Ishikawa (cell line): ENCODE results near the gene PEX11B.

ENCODE experiments used
- CEBPB ChIP-seq: IDR thresholded peaks from 2 replicates; pipeline ENCODE4 v1.6.1; 2012
- CREB1 ChIP-seq: IDR thresholded peaks from 2 replicates; pipeline ENCODE4 v1.6.1; 2012; ENCODE audit warnings: low read depth
- EGR1 ChIP-seq: IDR thresholded peaks from 2 replicates; pipeline ENCODE4 v1.6.1; 2012
- EP300 ChIP-seq: IDR thresholded peaks from 2 replicates; pipeline ENCODE4 v1.6.1; 2012; ENCODE audit warnings: borderline replicate concordance
- FOXM1 ChIP-seq: IDR thresholded peaks from 2 replicates; pipeline ENCODE4 v1.6.1; 2012; ENCODE audit warnings: low read depth, borderline replicate concordance
- MAX ChIP-seq: IDR thresholded peaks from 2 replicates; pipeline ENCODE4 v1.6.1; 2012
- NFIC ChIP-seq: IDR thresholded peaks from 2 replicates; pipeline ENCODE4 v1.6.1; 2012
- RAD21 ChIP-seq: IDR thresholded peaks from 2 replicates; pipeline ENCODE4 v1.6.1; 2012; ENCODE audit warnings: low read depth
- REST ChIP-seq: IDR thresholded peaks from 2 replicates; pipeline ENCODE4 v1.6.1; 2012; ENCODE audit warnings: low read depth, mild to moderate bottlenecking
- TAF1 ChIP-seq: IDR thresholded peaks from 2 replicates; pipeline ENCODE4 v1.6.1; 2012; ENCODE audit warnings: low read depth, mild to moderate bottlenecking
- TCF12 ChIP-seq: IDR thresholded peaks from 2 replicates; pipeline ENCODE4 v1.6.1; 2012; ENCODE audit warnings: low read depth
- TEAD4 ChIP-seq: IDR thresholded peaks from 2 replicates; pipeline ENCODE4 v1.6.1; 2012
- USF1 ChIP-seq: IDR thresholded peaks from 2 replicates; pipeline ENCODE4 v1.6.1; 2012
- YY1 ChIP-seq: IDR thresholded peaks from 2 replicates; pipeline ENCODE4 v1.6.1; 2012; ENCODE audit warnings: low read depth
- ZBTB7A ChIP-seq: IDR thresholded peaks from 2 replicates; pipeline ENCODE4 v1.6.1; 2012; ENCODE audit warnings: low read depth

The PEX11B gene

GRCh38 chr1:145951526-145951925 is 33.0 kb upstream of the PEX11B start:
- TF ChIP-seq TEAD4 = no peak

GRCh38 chr1:145949219-145949618 is 30.7 kb upstream of the PEX11B start:
- no peak for TF ChIP-seq NFIC
- TF ChIP-seq REST = no peak
- TF ChIP-seq CREB1 = no peak
- no peak for TF ChIP-seq TCF12
- no peak for TF ChIP-seq EP300
- TF ChIP-seq ZBTB7A = no peak
- no peak for TF ChIP-seq YY1
- no peak for TF ChIP-seq CEBPB
- no peak for TF ChIP-seq MAX
- TF ChIP-seq TAF1 = no peak
- TF ChIP-seq RAD21 = no peak
- TF ChIP-seq USF1 = no peak
- no peak for TF ChIP-seq TEAD4
- no peak for TF ChIP-seq FOXM1
- TF ChIP-seq EGR1 = no peak

- TF ChIP-seq USF1 (no peak), EP300 (no peak), FOXM1 (no peak), ZBTB7A (no peak), CREB1 (no peak), TAF1 (no peak), RAD21 (no peak), YY1 (no peak), TEAD4 (no peak), NFIC (no peak), TCF12 (no peak), EGR1 (no peak), CEBPB (no peak), REST (no peak), MAX (no peak)
Observed at GRCh38 chr1:145947551-145947950, 29.0 kb upstream of the PEX11B start.

GRCh38 chr1:145946477-145946986 is 28.0 kb upstream of the PEX11B start:
- TF ChIP-seq NFIC (no peak), TAF1 (no peak), EP300 (no peak), CREB1 (no peak), CEBPB (no peak), RAD21 (no peak), REST (no peak), ZBTB7A (no peak), FOXM1 (no peak), USF1 (no peak), TEAD4 (no peak)

- no peak for TF ChIP-seq EP300
- TF ChIP-seq TEAD4 = no peak
- TF ChIP-seq USF1 = no peak
- no peak for TF ChIP-seq TAF1
- no peak for TF ChIP-seq ZBTB7A
- TF ChIP-seq EGR1 = no peak
- no peak for TF ChIP-seq MAX
- no peak for TF ChIP-seq REST
- no peak for TF ChIP-seq FOXM1
- TF ChIP-seq YY1 = no peak
- no peak for TF ChIP-seq TCF12
- TF ChIP-seq RAD21 = no peak
- TF ChIP-seq CEBPB = no peak
- TF ChIP-seq NFIC = no peak
- TF ChIP-seq CREB1 = no peak
Observed at GRCh38 chr1:145944532-145944931, 26.0 kb upstream of the PEX11B start.
